Prostate gland (tissue), 2 donors: ENCODE data around the gene FYCO1. TPM values are rescaled to one million over a fixed set of nuclear protein-coding genes. Genes with fewer than 3 reads are reported as not detected.

ENCODE experiments used
- DNase-seq: peaks from one replicate; pipeline ENCODE4 v3.0.0-alpha.2; 2019; ENCODE audit warnings: low spot score
- H3K27ac ChIP-seq, 2 donors: fragments of 200-600 bp; sonication (generic); 2 replicates each; pipeline ENCODE4 v1.5.1; 2017 to 2019
- H3K27me3 ChIP-seq: fragments of 200-600 bp; sonication (generic); replicated peaks from 2 replicates; pipeline ENCODE4 v1.5.1; 2019; ENCODE audit not compliant: insufficient read depth
- H3K36me3 ChIP-seq, 2 donors: fragments of 200-600 bp; sonication (generic); 1 replicate in 1 of 2; 2 replicates in 1 of 2; pipeline versions ENCODE4 v1.5.1 to v1.8.1; 2017 to 2019
- H3K4me1 ChIP-seq: fragments of 200-600 bp; sonication (generic); replicated peaks from 2 replicates; pipeline ENCODE4 v1.5.1; 2019
- H3K4me3 ChIP-seq, 2 donors: fragments of 200-600 bp; sonication (generic); 2 replicates each; pipeline ENCODE4 v1.5.1; 2017 to 2019
- H3K9me3 ChIP-seq: fragments of 200-600 bp; sonication (generic); 2 replicates; pipeline ENCODE4 v1.5.1; 2017
- POLR2A ChIP-seq: fragments of 450-650 bp; IDR thresholded peaks from one replicate; pipeline ENCODE4 v1.6.1; 2016; ENCODE audit warnings: antibody characterized with exemption, mild to moderate bottlenecking
- POLR2AphosphoS5 ChIP-seq: sonication (generic); formaldehyde crosslinking; IDR thresholded peaks from one replicate; pipeline ENCODE4 v1.6.1; 2017; ENCODE audit warnings: antibody characterized with exemption
- WGBS: methylation state at CpG from one replicate; pipeline ENCODE4 v1.1.5; 2018; 5-methylcytosine and 5-hydroxymethylcytosine counted together
- intact Hi-C: fragments of 100-400 bp; cut with DNase I; formaldehyde crosslinking; loops from one replicate; pipeline ENCODE4 v1.14.2; 2022
- small RNA-seq, 2 donors: library from RNA; depleted of rRNA; stranded (forward); fragments of <200 nt; gene quantifications; one replicate each; pipeline ENCODE3, GENCODE V24; 2016
- total RNA-seq, 2 donors: library from RNA; depleted of rRNA; stranded (reverse); fragments of >200 nt; gene quantifications; one replicate each; pipeline ENCODE4 v1.1.0, GENCODE V29; 2016
- TF ChIP-seq, protein P1 (sequence below), 4 experiments: fragments of 200-600 bp in 2 of 4; fragments of 450-650 bp in 2 of 4; sonication (generic) in 2 of 4; IDR thresholded peaks; 1 replicate in 3 of 4; 2 replicates in 1 of 4; pipeline ENCODE4 v1.5.1; 2016 to 2019; ENCODE audit warnings: antibody characterized with exemption in 4 of 4, mild to moderate bottlenecking in 2 of 4, moderate library complexity in 2 of 4

FYCO1 gene
- total RNA-seq, 2 donors from 2014 or later: 33.1 to 56.7 TPM

DNA sequence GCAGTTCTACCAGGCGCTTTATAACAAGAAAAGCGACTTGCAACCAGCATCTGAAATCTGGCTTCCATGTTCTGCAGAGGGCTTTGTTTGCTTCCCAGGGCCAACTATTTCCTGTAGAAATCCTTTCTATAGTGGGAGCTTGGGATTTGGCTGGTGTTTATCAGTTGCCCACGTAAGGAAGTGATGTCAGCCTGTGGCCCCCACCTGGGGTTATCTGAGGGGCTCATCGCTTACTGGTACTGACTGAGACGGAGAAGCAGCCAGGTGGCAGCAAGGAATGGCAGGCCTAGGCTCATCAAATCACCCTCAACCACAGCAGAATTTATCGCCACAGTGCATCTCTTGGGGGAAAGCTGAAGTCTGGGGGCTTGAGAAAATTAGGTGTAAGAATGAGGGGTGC lies 123.8 kb downstream of the FYCO1 start:
- no peaks in the 10 kb centered on the region for H3K27me3 ChIP-seq
- intact Hi-C loops: no loop called here
- no peaks in the 10 kb centered on the region for H3K4me1 ChIP-seq
- H3K4me3 ChIP-seq: no peak overlapping the region
- no peak for DNase-seq
- H3K9me3 ChIP-seq: no peaks in the 10 kb centered on the region
- no peak overlapping the region for H3K27ac ChIP-seq
- no peaks in the 10 kb centered on the region for H3K36me3 ChIP-seq
- TF ChIP-seq, protein P1, sequence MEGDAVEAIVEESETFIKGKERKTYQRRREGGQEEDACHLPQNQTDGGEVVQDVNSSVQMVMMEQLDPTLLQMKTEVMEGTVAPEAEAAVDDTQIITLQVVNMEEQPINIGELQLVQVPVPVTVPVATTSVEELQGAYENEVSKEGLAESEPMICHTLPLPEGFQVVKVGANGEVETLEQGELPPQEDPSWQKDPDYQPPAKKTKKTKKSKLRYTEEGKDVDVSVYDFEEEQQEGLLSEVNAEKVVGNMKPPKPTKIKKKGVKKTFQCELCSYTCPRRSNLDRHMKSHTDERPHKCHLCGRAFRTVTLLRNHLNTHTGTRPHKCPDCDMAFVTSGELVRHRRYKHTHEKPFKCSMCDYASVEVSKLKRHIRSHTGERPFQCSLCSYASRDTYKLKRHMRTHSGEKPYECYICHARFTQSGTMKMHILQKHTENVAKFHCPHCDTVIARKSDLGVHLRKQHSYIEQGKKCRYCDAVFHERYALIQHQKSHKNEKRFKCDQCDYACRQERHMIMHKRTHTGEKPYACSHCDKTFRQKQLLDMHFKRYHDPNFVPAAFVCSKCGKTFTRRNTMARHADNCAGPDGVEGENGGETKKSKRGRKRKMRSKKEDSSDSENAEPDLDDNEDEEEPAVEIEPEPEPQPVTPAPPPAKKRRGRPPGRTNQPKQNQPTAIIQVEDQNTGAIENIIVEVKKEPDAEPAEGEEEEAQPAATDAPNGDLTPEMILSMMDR (IDR thresholded peaks at IDR 0.05): no peak
- TF ChIP-seq POLR2AphosphoS5 (no peak), POLR2A (no peak)
- WGBS: 80% methylated on average over 6 of the region's 6 CpGs

DNA sequence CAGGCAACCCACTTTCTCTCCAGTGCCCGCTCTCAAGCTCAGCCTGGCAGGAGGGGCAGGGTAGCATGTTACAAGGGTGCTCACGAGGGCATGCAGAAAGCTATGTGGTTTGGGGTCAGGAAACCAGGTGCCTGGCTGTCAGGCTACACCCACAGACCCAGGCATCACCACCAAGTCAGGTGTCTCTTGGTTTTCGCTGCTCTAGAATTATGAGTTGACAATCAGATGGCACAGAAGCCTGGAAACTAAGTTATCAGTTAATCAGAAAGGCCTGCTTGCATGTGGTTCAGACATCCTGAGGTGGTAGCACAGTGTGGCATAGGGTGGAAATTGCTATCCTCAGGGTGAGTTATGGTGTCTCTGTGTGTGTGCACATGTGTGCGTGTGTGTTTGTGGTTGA lies 125.5 kb downstream of the FYCO1 start:
- no peak overlapping the region for H3K4me3 ChIP-seq
- no peaks in the 10 kb centered on the region for H3K9me3 ChIP-seq
- no peaks in the 10 kb centered on the region for H3K36me3 ChIP-seq
- 83% methylated on average over 4 of the region's 4 CpGs for WGBS
- no peak for DNase-seq
- intact Hi-C loops: no loop called here
- TF ChIP-seq POLR2AphosphoS5 (no peak), POLR2A (no peak)
- TF ChIP-seq, protein P1 (IDR thresholded peaks at IDR 0.05): no peak
- no peak overlapping the region for H3K27ac ChIP-seq
- H3K4me1 ChIP-seq: no peaks in the 10 kb centered on the region
- no peaks in the 10 kb centered on the region for H3K27me3 ChIP-seq

DNA sequence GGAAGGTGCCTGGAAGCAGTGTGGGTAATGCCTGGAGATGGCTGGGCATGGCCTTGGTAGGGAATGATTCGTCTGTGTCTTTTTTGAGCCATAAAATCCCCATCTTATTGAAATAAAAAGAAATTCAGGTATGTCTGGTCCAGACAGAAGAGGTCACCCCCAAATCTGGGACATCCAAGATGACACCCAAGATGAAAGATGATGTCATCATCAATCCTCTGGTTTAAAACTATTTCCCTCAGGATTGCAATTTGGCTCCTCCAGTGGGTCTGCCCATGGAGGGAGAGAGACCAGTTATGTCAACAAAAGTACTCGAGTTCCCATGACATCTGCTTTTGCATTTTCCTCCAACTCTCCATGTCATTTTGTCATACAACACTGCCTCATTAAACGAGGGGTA lies 126.0 kb downstream of the FYCO1 start:
- DNase-seq: no peak
- no peaks in the 10 kb centered on the region for H3K9me3 ChIP-seq
- H3K4me1 ChIP-seq: no peaks in the 10 kb centered on the region
- no peak overlapping the region for H3K4me3 ChIP-seq
- no peak overlapping the region for H3K27ac ChIP-seq
- H3K36me3 ChIP-seq: no peaks in the 10 kb centered on the region
- intact Hi-C loops: no loop called here
- H3K27me3 ChIP-seq: no peaks in the 10 kb centered on the region
- 79% methylated on average over 3 of the region's 3 CpGs for WGBS
- TF ChIP-seq, protein P1 (IDR thresholded peaks at IDR 0.05): no peak
- no peak for TF ChIP-seq POLR2A
- no peak for TF ChIP-seq POLR2AphosphoS5

DNA sequence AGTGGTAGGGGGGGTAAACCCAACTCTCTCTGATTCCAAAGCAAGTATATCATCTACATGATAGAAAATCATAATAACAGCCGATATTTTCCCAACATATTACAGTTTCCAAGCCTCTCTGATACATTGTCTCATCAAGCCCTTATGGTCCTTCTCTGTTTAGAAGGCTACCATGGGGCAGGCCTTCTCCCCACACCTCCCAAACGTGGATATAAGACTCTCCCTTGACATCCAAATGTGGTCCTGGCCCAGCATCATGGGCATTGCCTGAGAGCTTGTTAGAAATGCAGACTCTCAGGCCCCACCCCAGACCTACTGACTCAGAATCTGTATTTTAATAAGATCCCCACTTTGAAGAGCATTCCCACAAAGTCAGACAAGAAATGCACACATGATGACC lies 127.0 kb downstream of the FYCO1 start:
- Histone ChIP-seq H3K9me3 (no peaks in the 10 kb centered on the region), H3K4me3 (no peak overlapping the region), H3K36me3 (no peaks in the 10 kb centered on the region), H3K4me1 (no peaks in the 10 kb centered on the region), H3K27ac (no peak overlapping the region), H3K27me3 (no peaks in the 10 kb centered on the region)
- 71% methylated on average over 2 of the region's 2 CpGs for WGBS
- intact Hi-C loops: no loop called here
- no peak for DNase-seq
- TF ChIP-seq POLR2A: no peak
- TF ChIP-seq POLR2AphosphoS5: no peak
- TF ChIP-seq, protein P1 (IDR thresholded peaks at IDR 0.05): no peak

DNA sequence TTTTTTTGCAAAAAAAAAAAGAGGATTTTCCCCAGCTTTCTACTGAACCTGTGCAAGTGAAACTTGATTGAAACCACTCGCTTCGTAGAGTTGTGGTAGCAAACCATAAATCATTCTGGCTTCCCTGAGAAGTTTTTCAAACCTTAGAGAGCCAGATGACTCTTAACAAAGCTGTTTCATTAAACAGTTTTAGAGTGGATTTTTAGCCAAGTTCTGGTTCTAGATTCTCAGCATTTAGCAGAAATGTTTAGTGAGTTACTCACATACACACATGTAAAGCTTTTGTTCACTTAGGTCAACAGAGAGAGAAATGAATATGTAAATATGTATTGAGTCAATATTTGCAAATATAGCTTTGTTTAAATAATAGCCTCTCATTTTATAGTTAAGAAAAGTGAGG lies 127.4 kb downstream of the FYCO1 start:
- intact Hi-C loops: no loop called here
- TF ChIP-seq, protein P1 (IDR thresholded peaks at IDR 0.05): no peak
- TF ChIP-seq POLR2AphosphoS5: no peak
- no peak for TF ChIP-seq POLR2A
- H3K4me1 ChIP-seq: no peaks in the 10 kb centered on the region

More for the DNA sequence above, 127.4 kb downstream of the FYCO1 start:
- DNase-seq: no peak
- no peaks in the 10 kb centered on the region for H3K27me3 ChIP-seq
- H3K4me3 ChIP-seq: no peak overlapping the region
- H3K36me3 ChIP-seq: no peaks in the 10 kb centered on the region
- WGBS: 65% methylated on average over 2 of the region's 2 CpGs
- no peak overlapping the region for H3K27ac ChIP-seq
- H3K9me3 ChIP-seq: no peaks in the 10 kb centered on the region

Small RNA genes within 50 kb of the gene (small RNA-seq; reads per million reads assigned to genes)
- 0 reads per million in 2 donors for gene RF00019

Other genes with a start within 250 kb of the FYCO1 start
- 1 to 10 TPM in 1 of 2 donors, not detected in 1; 1.6 TPM for gene SLC6A20, start 199.3 kb downstream of the FYCO1 start, total RNA-seq
- 10 to 100 TPM; 23.2 to 28.9 TPM for gene LZTFL1, start 153.7 kb downstream of the FYCO1 start, total RNA-seq
- gene CCR9, start 109.3 kb downstream of the FYCO1 start, total RNA-seq: under 1 TPM in 1 of 2 donors, not detected in 1; 0.09 TPM
- 1 to 10 TPM in 1 of 2 donors, under 1 TPM in 1; 0.96 to 1.2 TPM for gene CXCR6, start 52.4 kb downstream of the FYCO1 start, total RNA-seq
- gene XCR1, start 31.7 kb upstream of the FYCO1 start, total RNA-seq: not detected
- 1 to 10 TPM in 1 of 2 donors, under 1 TPM in 1; 0.46 to 2.5 TPM for gene CCR1, start 212.5 kb upstream of the FYCO1 start, total RNA-seq
- gene CCR3, start 246.6 kb upstream of the FYCO1 start, total RNA-seq: not detected